HepG2 (cell line): ENCODE measurements around the gene PPP1R9A. TPM values are rescaled to one million over a fixed set of nuclear protein-coding genes. Genes with fewer than 3 reads are reported as not detected.

Experiments used
- CREB1 ChIP-seq, 2 experiments: fragments of 450-650 bp in 1 of 2; IDR thresholded peaks; 2 replicates each; pipeline ENCODE4 v1.6.1; 2016 to 2017; ENCODE audit warnings: control low read depth in 1 of 2, mild to moderate bottlenecking in 1 of 2, missing compliant biosample characterization in 1 of 2, missing genetic modification characterization in 1 of 2
- FOXA1 ChIP-seq, 2 experiments: fragments of 450-650 bp in 1 of 2; sonication (generic) in 1 of 2; formaldehyde crosslinking in 1 of 2; IDR thresholded peaks; 2 replicates each; pipeline versions ENCODE4 v1.4.0 to v1.6.1; 2016 to 2020; ENCODE audit warnings: missing genetic modification reagents in 1 of 2
- FOXP1 ChIP-seq, 2 experiments: fragments of 450-650 bp in 1 of 2; IDR thresholded peaks; 2 replicates each; pipeline ENCODE4 v1.6.1; 2017 to 2018; ENCODE audit warnings: antibody characterized with exemption in 1 of 2
- HDAC2 ChIP-seq: sonication (generic); formaldehyde crosslinking; IDR thresholded peaks from 2 replicates; pipeline ENCODE4 v1.4.0; 2020; ENCODE audit warnings: missing genetic modification reagents
- MAFK ChIP-seq, 2 experiments: IDR thresholded peaks in 1 of 2; conservative IDR thresholded peaks in 1 of 2; 2 replicates each; pipeline ENCODE4 v1.6.1; 2011; ENCODE audit warnings: improper control_type of control experiment in 2 of 2, low read length in 2 of 2
- SOX13 ChIP-seq, 3 experiments: fragments of 450-650 bp in 1 of 3; sonication (generic) in 1 of 3; formaldehyde crosslinking in 1 of 3; IDR thresholded peaks in 2 of 3; conservative IDR thresholded peaks in 1 of 3; 2 replicates each; pipeline versions ENCODE4 v1.5.0 to v1.6.1; 2016 to 2020; ENCODE audit warnings: antibody characterized with exemption in 1 of 3, mild to moderate bottlenecking in 1 of 3, missing compliant biosample characterization in 1 of 3, missing genetic modification reagents in 1 of 3, moderate library complexity in 1 of 3
- SOX5 ChIP-seq: IDR thresholded peaks from 2 replicates; pipeline ENCODE4 v1.6.1; 2016; ENCODE audit warnings: borderline replicate concordance
- SOX6 ChIP-seq, 2 experiments: fragments of 450-650 bp in 1 of 2; sonication (generic) in 1 of 2; formaldehyde crosslinking in 1 of 2; IDR thresholded peaks; 2 replicates each; pipeline versions ENCODE4 v1.4.0 to v1.6.1; 2017 to 2020; ENCODE audit warnings: antibody characterized with exemption in 1 of 2, mild to moderate bottlenecking in 1 of 2, missing genetic modification reagents in 1 of 2
- TAF1 ChIP-seq: sonication (generic); formaldehyde crosslinking; IDR thresholded peaks from 2 replicates; pipeline ENCODE4 v1.4.0; 2020; ENCODE audit warnings: missing genetic modification reagents
- TBX2 ChIP-seq: sonication (generic); formaldehyde crosslinking; IDR thresholded peaks from 2 replicates; pipeline ENCODE4 v1.5.0; 2020; ENCODE audit warnings: missing genetic modification reagents, mild to moderate bottlenecking, borderline replicate concordance
- TFAP4 ChIP-seq: sonication (generic); IDR thresholded peaks from 2 replicates; pipeline ENCODE4 v1.6.1; 2016; ENCODE audit warnings: low read depth, borderline replicate concordance
- THYN1 ChIP-seq: sonication (generic); formaldehyde crosslinking; IDR thresholded peaks from 2 replicates; pipeline ENCODE4 v1.8.1; 2023; ENCODE audit warnings: low read depth, mild to moderate bottlenecking, moderate library complexity, missing genetic modification reagents, borderline replicate concordance
- TRIM24 ChIP-seq: sonication (generic); formaldehyde crosslinking; IDR thresholded peaks from 2 replicates; pipeline ENCODE4 v1.8.0; 2022; ENCODE audit warnings: mild to moderate bottlenecking, missing genetic modification reagents
- ZBTB40 ChIP-seq, 2 experiments: fragments of 450-650 bp in 1 of 2; sonication (generic) in 1 of 2; formaldehyde crosslinking in 1 of 2; IDR thresholded peaks; 2 replicates each; pipeline versions ENCODE4 v1.6.1 to v1.8.0; 2016 to 2022; ENCODE audit warnings: antibody characterized with exemption in 1 of 2, mild to moderate bottlenecking in 1 of 2, missing genetic modification reagents in 1 of 2
- ZBTB7A ChIP-seq: sonication (generic); formaldehyde crosslinking; IDR thresholded peaks from 2 replicates; pipeline ENCODE4 v1.8.0; 2022; ENCODE audit warnings: mild to moderate bottlenecking, missing genetic modification reagents
- ZNF124 ChIP-seq: sonication (generic); formaldehyde crosslinking; IDR thresholded peaks from 2 replicates; pipeline ENCODE4 v1.4.0; 2020; ENCODE audit warnings: missing genetic modification reagents
- ZNF550 ChIP-seq: sonication (generic); formaldehyde crosslinking; IDR thresholded peaks from 2 replicates; pipeline ENCODE4 v1.4.0; 2020; ENCODE audit warnings: mild to moderate bottlenecking, missing genetic modification reagents, borderline replicate concordance
- ZNF598 ChIP-seq: sonication (generic); formaldehyde crosslinking; IDR thresholded peaks from 2 replicates; pipeline ENCODE4 v1.5.1; 2020; ENCODE audit warnings: mild to moderate bottlenecking, missing genetic modification reagents, borderline replicate concordance
- polyA plus RNA-seq, 8 experiments: library from polyadenylated mRNA; depleted of rRNA in 3 of 8; stranded (reverse) in 7 of 8; unstranded in 1 of 8; fragments of >200 nt; fragmentation: Illumina TruSeq in 4 of 8; extraction: Trizol in 4 of 8; gene quantifications; 2 replicates each; pipeline versions ENCODE4 v1.2.1 to v1.2.3, GENCODE V29; 2011 to 2016; ENCODE audit warnings: low read depth in 4 of 8, missing spikeins in 1 of 8, mixed read lengths in 1 of 8; ENCODE audit not compliant: insufficient read depth in 1 of 8
- total RNA-seq, 5 experiments: library from RNA; depleted of rRNA; stranded (reverse); fragments of >200 nt; fragmentation: Illumina TruSeq; extraction: Trizol; gene quantifications; 2 replicates each; pipeline ENCODE4 v1.2.3, GENCODE V29; 2016; ENCODE audit warnings: low read depth in 1 of 5

The PPP1R9A gene
- total and polyA plus RNA-seq, 2 of the 13 experiments (the other 11 are each of a cell fraction or from before 2014, with no cell fraction given), result 11.4 to 31.9 TPM

DNA sequence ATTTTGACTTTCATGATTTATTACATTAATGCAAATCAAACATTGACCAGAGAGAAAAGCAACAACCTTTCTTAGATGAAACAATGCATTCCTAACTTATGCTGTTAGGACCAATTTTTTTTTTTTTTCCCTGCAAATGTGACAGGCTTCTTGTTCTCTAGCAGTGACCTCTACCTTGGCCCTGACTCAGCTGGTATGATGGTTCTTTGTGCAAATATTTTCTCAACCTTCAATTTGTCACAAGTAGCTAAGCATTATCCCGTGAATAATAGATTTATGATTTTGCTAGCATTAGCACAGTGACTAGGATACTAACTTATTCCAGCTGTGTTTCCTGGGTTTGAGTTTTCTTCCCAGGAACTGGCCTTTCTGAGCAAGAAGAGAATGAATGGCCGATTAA lies 64.9 kb downstream of the PPP1R9A start (continued):
- TF ChIP-seq ZNF598 (no peak), ZBTB40 (IDR thresholded peaks at IDR 0.05) (no peak), ZBTB40 (CRISPR knock-in tag; IDR thresholded peaks at IDR 0.05) (no peak), TFAP4 (peak; percentile 92), THYN1 (no peak), FOXP1 (IDR thresholded peaks at IDR 0.05) (no peak), FOXP1 (CRISPR knock-in tag; IDR thresholded peaks at IDR 0.05) (peak; percentile 68), HDAC2 (CRISPR knock-in tag) (peak; percentile 63; the same call in 1 of the 2 replicates), SOX6 (IDR thresholded peaks at IDR 0.05) (no peak), SOX6 (CRISPR knock-in tag; IDR thresholded peaks at IDR 0.05) (peak; percentile 92), TAF1 (no peak), ZBTB7A (no peak), ZNF124 (CRISPR knock-in tag) (no peak), SOX5 (CRISPR knock-in tag) (peak; percentile 90), MAFK (conservative IDR thresholded peaks at IDR 0.05 in 1 of 2, IDR thresholded peaks at IDR 0.05 in 1 of 2; ENCODE audit: low read length in 2 of 2) (peak; percentile 50 to 54; a peak in 3 of 4 replicates), SOX13 (IDR thresholded peaks at IDR 0.05) (peak; percentile 50; the same call in 1 of the 2 replicates), SOX13 (CRISPR knock-in tag; conservative IDR thresholded peaks at IDR 0.05 in 1 of 2, IDR thresholded peaks at IDR 0.05 in 1 of 2) (peak in 1 of 2 experiments; percentile 93; a peak in 2 of 4 replicates), ZNF550 (CRISPR knock-in tag) (no peak), TBX2 (CRISPR knock-in tag) (peak; percentile 73), TRIM24 (CRISPR knock-in tag) (no peak), CREB1 (IDR thresholded peaks at IDR 0.05) (no peak), CREB1 (CRISPR knock-in tag; IDR thresholded peaks at IDR 0.05) (0 out of 2 replicates have a peak, but pooled peaks have one; percentile 30), FOXA1 (IDR thresholded peaks at IDR 0.05) (no peak), FOXA1 (CRISPR knock-in tag; IDR thresholded peaks at IDR 0.05) (0 out of 2 replicates have a peak, but pooled peaks have one; percentile 12)
